ENCODE results near the gene SLC6A15. TPM values are rescaled to one million over a fixed set of nuclear protein-coding genes. Genes with fewer than 3 reads are reported as not detected.

SLC6A15 gene
- total and polyA plus RNA-seq, 2 donors (not counting 3 experiments of a cell fraction or from before 2014, with no cell fraction given), result 0.03 to 0.24 TPM

DNA sequence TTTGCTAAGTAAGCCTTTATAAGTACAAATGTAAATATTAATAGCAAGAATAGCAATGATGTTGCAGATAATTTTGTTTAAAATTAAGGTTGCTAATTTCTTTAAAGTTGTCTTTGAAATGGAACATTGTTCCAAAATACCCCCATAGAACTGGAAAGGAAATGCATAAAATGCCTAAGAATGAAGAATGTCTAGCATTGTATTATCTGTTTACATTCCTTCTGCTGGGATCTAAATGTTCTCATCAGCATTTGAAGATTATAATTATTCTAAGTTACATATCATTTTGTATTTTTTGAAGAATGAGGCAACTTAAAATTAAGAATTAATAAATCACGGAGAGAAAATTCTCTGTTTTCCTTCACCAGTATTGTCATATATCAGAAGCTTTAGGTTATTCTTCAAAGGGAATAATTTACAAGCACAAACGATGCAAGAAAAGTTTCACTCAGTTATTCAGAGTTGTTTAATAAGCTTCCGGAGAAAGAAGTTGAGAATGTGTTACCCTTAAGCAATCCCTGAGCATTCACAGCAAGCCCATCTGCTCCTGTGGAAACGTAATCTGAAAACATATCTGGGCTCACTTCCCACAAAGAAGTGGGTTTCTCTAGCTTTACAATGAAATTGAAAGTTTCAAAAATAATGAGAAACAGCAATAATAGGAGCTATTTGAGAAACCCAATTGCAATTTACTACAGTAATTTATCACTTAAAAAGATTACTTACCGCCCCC lies 21.3 kb downstream of the SLC6A15 start:
- Histone ChIP-seq H3K27ac (ENCODE audit: insufficient read depth, low read depth, low read length) (no peak overlapping the region), H3K36me3 (ENCODE audit: control insufficient read depth in 2 of 2, extremely low read depth in 1 of 2, insufficient read depth in 2 of 2, low read length in 2 of 2) (no peaks in the 10 kb centered on the region), H4K20me1 (replicated peaks; ENCODE audit: control insufficient read depth, extremely low read depth, insufficient read depth, low read length) (no peaks in the 10 kb centered on the region), H2AFZ (ENCODE audit: low read depth, low read length) (no peak overlapping the region), H3K4me2 (ENCODE audit: insufficient read depth, low read length) (no peak overlapping the region), H3K9ac (replicated peaks; ENCODE audit: extremely low read depth, insufficient read depth, low read length) (no peak overlapping the region), H3K4me1 (ENCODE audit: control insufficient read depth, extremely low read depth, insufficient read depth, low read length) (no peaks in the 10 kb centered on the region), H3K9me1 (replicated peaks; ENCODE audit: control insufficient read depth, extremely low read depth, insufficient read depth, low read length) (no peaks in the 10 kb centered on the region), H3K4me3 (replicated peaks in 1 of 3; ENCODE audit: insufficient read depth in 1 of 3, low read depth in 1 of 3, low read length in 3 of 3) (no peak overlapping the region), H3K9me3 (replicated peaks; ENCODE audit: control insufficient read depth, insufficient read depth, low read length) (no peaks in the 10 kb centered on the region), H3K27me3 (ENCODE audit: control insufficient read depth in 2 of 2, insufficient read depth in 2 of 2, low read length in 2 of 2) (peaks cover 0 to 2% of the 10 kb centered on the region in 2 experiments), H3K79me2 (ENCODE audit: control insufficient read depth, insufficient read depth, low read length) (no peaks in the 10 kb centered on the region)
- intact Hi-C loops (cut with micrococcal nuclease) (no loop called here), dilution Hi-C loops (cut with MboI; ENCODE audit: extremely low pct_ligation_motif_present, low sequenced_read_pairs) (no loop called here)
- FAIRE-seq, result no peak
- CTCF ChIA-PET, result interaction anchor here (0.6 to 4.4 kb wide), 7 partner anchors 10 to 152 kb away, joined by 3 to 21 read pairs (median 3); no protein-coding TSS in a partner anchor
- DNase-seq (ENCODE audit: low read depth, low spot score), result no peak
- no TSS peak for BruUV-seq (replicated peaks)
- POLR2A ChIA-PET, result no interaction called here
- TF ChIP-seq, protein P1, sequence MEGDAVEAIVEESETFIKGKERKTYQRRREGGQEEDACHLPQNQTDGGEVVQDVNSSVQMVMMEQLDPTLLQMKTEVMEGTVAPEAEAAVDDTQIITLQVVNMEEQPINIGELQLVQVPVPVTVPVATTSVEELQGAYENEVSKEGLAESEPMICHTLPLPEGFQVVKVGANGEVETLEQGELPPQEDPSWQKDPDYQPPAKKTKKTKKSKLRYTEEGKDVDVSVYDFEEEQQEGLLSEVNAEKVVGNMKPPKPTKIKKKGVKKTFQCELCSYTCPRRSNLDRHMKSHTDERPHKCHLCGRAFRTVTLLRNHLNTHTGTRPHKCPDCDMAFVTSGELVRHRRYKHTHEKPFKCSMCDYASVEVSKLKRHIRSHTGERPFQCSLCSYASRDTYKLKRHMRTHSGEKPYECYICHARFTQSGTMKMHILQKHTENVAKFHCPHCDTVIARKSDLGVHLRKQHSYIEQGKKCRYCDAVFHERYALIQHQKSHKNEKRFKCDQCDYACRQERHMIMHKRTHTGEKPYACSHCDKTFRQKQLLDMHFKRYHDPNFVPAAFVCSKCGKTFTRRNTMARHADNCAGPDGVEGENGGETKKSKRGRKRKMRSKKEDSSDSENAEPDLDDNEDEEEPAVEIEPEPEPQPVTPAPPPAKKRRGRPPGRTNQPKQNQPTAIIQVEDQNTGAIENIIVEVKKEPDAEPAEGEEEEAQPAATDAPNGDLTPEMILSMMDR (IDR thresholded peaks at IDR 0.05; ENCODE audit: extremely low read depth in 1 of 2, insufficient read depth in 1 of 2, low read depth in 1 of 2, low read length in 2 of 2), result no peak
- TF ChIP-seq, protein P2, sequence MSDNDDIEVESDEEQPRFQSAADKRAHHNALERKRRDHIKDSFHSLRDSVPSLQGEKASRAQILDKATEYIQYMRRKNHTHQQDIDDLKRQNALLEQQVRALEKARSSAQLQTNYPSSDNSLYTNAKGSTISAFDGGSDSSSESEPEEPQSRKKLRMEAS (IDR thresholded peaks at IDR 0.05; ENCODE audit: insufficient read depth, insufficient read length), result no peak
- TF ChIP-seq EZH2 (IDR thresholded peaks at IDR 0.05; ENCODE audit: borderline replicate concordance, low read depth, low read length, severe bottlenecking) (no peak), GATA2 (IDR thresholded peaks at IDR 0.05; ENCODE audit: insufficient read depth, insufficient read length, low read depth, low read length) (no peak)

All from endothelial cell of umbilical vein (primary cell).